NCI-H1417 (cell line): Measurements from ENCODE around the gene CLDN22.
A peak's percentile ranks its signal among the peaks of the same experiment; 100 is the strongest.
"Not testable (repeated sequence)": the region's sequence is repeated elsewhere in the genome, so short reads cannot be mapped to it uniquely, and the experiment has no call there.

ENCODE experiments used
- DNase-seq, 3 experiments: peaks; one replicate each; lab custom pipeline; 2025; lab: John Stamatoyannopoulos, UW

The CLDN22 gene

DNA sequence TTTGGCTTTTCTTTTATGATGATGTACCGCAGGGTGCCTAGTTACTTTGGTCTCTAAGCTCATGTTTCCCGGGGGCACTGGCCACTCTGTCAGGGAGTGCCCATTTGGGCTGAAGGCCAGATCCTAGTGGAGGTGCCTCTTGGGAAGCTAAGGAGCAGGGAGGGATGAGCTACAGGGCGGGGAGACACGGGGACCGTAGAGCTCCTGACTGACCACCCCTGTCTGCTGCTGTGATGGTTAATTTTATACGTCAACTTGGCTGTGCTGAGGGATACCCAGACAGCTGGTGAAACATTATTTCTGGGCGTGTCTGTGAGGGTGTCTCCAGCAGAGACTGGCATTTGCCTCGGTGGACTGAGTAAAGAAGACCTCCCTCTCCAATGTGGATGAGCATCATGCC, 27.1 kb upstream of the CLDN22 start:
- DNase-seq = no peak

GRCh38 chr4:183345261-183345660, 25.2 kb upstream of the CLDN22 start:
- no peak for DNase-seq

DNA sequence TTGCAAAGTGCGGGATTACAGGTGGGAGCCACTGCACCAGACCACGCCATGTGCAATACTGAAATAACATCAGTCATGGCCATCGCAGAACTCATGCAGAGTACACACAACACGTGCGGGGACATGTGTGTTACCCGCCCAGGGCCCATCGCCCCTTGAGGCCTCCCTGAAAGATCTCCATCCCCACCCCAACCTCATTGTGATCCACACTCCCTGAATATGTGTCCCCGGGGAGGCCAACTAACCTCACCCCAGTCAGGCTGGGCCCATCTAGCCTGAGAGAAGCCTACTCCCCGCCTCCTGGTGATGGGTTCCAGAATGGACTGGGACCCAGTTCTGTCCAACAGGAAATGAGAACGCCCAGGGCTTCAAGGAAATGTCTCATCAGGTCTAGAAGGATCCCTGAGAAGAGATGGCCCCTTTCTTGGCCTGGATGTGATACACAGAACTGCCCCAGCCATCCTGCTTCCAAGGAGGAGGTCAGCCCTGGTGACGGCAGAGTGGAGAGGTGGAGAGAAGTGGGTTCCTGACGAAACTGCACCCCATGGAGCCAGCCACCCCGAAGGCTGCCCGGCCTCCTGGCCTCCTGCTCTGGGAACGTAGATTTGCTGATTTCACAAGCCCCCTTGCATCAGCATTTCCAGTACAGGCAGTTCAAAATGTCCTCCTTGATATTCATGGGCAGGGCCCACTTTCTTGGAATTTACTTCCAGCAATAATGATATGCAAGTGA, 24.6 kb upstream of the CLDN22 start:
- DNase-seq = no peak

GRCh38 chr4:183343730-183344129, 23.7 kb upstream of the CLDN22 start:
- DNase-seq = no peak

- no peak for DNase-seq
Observed at GRCh38 chr4:183342541-183343533, 22.8 kb upstream of the CLDN22 start.

DNA sequence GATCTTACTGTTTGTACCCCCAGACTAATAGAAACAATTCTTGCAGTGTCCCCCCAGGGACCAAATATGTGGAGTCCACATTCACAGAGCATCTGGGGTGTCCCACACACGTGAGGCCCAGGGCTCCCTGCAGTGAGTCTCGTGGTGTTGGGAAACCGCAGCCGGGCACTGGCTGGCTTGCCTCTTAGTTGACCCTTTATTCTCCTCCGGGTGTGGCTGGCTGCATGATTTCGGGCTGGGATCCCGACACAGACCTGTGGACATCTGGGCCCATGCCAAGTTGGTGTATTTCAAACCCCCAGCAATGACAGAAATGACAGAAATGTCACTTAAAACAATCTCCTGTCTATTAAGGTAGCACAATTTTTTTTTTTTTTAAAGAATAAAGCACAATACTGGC, 17.8 kb upstream of the CLDN22 start:
- no peak for DNase-seq

GRCh38 chr4:183337349-183337748, 17.3 kb upstream of the CLDN22 start:
- no peak for DNase-seq

GRCh38 chr4:183335369-183335940, 15.4 kb upstream of the CLDN22 start:
- DNase-seq = no peak

DNA sequence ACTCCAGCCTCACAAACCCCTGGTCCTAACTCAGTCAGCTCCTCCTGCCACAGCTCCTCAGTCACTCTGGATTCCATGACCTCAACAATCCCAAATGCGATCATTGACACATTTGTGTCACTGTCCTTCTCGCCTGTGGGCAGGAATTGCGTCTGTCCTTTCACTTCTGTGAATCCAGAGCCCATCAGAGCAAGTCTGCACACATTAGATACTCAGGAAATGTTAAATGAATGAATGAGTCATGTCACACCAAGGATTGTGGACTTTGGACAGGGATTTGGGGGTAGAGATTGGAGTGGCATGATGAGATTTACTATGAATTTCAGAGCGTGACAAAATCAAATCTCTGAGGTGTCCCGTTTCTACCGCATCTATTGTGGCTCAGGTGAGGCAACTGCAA, 13.9 kb upstream of the CLDN22 start:
- peak in 1 of 3 experiments; percentile 3 for DNase-seq

- DNase-seq = no peak
Observed at GRCh38 chr4:183333202-183333601, 13.1 kb upstream of the CLDN22 start.

- DNase-seq = no peak
Observed at GRCh38 chr4:183332447-183332846, 12.4 kb upstream of the CLDN22 start.

- no peak for DNase-seq
Observed at GRCh38 chr4:183330841-183331240, 10.8 kb upstream of the CLDN22 start.

DNA sequence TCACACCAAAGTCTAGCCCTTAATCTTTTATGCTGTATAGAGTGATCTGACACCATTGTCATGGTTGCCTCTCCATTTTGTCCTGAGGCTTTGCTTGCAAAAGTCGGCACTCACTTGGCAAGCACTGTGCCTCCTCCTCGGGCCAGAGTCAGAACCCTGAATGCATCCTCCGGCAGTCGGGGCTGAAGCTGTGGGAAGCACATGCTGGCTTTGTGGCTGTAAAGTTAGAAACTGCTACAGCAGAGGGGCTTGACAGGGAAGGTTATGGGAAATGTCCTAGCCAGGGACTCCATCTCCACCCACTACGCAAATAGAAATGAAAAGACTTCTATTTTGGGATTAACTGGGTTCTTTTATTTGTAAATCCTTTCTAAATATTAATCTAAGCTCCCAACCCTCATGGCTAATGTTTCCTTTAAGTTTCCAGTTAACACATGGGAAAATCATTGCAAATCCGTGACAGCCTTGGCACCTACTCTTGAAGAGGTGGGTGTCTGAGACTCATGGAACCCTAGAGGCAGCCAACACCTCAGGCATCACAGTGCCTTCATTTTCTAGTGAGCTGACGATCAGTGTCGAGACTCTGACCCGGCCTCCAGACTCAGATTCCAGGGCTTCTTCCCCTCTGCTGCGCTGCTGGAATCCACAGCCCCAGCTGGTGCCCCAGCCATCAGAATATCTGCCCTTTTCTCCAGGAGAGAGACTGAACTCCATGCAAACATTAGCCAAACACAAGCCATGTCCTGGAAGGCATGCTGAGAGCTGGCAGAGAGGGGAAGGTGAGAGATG, 10.1 kb upstream of the CLDN22 start:
- no peak for DNase-seq

- DNase-seq = no peak
Observed at GRCh38 chr4:183329244-183329643, 9.2 kb upstream of the CLDN22 start.

DNA sequence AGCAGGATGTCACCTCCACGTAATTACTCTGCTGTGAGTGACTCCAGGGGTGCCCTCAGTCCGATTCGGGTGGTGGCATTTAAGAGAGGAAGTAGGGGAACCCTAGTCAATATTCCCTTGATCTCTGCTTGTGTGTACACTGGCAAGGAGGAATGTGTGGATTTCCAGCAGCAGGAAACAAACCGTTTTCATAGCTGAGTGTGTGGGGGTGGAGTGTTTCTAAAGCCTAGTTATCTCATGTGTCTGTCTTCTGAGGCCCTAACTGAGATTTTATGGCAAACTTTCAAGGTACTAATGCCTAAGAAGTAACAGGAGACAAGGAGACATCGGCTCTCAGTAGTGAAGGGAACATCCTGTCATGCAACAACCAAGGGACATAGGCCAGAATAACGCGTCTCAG, 8.8 kb upstream of the CLDN22 start:
- DNase-seq = no peak

- no peak for DNase-seq
Observed at GRCh38 chr4:183327827-183328226, 7.8 kb upstream of the CLDN22 start.

- DNase-seq = peak in 1 of 3 experiments; percentile 21
Observed at GRCh38 chr4:183326853-183327252, 6.8 kb upstream of the CLDN22 start.

DNA sequence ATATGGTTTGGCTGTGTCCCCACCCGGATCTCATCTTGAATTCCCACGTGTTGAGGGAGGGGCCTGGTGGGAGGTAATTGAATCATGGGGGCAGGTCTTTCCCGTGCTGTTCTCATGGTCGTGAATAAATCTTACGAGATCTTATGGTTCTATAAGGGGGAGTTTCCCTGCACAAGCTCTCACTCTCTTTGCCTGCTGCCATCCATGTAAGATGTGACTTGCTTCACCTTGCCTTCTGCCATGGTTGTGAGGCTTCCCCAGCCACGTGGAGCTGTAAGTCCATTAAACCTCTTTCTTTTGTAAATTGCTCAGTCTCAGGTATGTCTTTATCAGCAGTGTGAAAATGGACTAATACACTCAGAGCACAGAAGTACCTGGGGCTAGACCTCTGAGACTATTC, 6.3 kb upstream of the CLDN22 start:
- not testable (repeated sequence) for DNase-seq

DNA sequence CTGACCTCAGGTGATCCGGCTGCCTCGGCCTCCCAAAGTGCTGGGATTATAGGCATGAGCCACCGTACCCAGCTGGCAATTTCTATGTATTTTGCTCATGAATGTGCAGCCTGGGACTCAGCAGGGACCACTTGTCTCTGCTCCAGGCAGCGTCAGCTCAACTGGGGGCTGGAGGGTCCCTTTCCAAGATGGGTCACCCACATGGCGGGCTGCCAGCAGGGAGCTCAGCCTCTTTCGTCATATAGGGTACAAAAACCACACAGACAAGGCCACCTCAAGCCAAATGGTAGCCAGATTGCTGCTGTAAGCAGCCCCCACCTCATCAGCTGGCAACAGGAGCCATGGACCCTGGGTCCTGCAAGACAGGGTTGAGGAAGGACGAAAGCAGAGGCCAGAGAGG, 4.5 kb upstream of the CLDN22 start:
- DNase-seq = no peak

- DNase-seq = not testable (repeated sequence)
Observed at GRCh38 chr4:183324056-183324455, 4.0 kb upstream of the CLDN22 start.

DNA sequence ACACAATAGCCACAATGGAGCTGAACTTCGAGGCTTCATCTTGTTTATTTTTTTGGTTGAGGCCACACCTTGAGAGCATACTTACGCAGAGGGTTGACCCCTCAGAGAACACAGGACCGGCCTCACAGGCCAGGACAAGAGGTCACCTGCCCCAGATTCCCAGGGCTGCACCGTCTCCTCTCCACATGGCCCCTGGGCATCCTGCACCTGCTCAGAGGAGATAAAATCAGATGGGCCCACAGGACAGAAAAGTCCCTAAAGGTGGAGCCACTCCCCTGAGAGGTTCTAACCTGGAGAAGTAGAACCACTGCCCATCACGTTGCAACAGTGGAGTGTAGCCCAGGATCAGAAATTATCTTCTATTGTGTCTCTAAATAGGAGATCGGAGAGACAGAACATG, 3.2 kb upstream of the CLDN22 start:
- DNase-seq = no peak

GRCh38 chr4:183322326-183322725, 2.2 kb upstream of the CLDN22 start, which contains the start of gene CLDN24:
TSS of gene CLDN24 (minus strand) at chr4:183322426. CDS start at chr4:183322426, 0 bp downstream.
- no peak for DNase-seq
